Glomerular visceral epithelial cell (primary cell): ENCODE data around the gene CELF5.

Experiments
- DNase-seq: peaks from one replicate; pipeline ENCODE4 v3.0.0-alpha.2; 2016; ENCODE audit errors: extremely low spot score

Gene CELF5

DNA sequence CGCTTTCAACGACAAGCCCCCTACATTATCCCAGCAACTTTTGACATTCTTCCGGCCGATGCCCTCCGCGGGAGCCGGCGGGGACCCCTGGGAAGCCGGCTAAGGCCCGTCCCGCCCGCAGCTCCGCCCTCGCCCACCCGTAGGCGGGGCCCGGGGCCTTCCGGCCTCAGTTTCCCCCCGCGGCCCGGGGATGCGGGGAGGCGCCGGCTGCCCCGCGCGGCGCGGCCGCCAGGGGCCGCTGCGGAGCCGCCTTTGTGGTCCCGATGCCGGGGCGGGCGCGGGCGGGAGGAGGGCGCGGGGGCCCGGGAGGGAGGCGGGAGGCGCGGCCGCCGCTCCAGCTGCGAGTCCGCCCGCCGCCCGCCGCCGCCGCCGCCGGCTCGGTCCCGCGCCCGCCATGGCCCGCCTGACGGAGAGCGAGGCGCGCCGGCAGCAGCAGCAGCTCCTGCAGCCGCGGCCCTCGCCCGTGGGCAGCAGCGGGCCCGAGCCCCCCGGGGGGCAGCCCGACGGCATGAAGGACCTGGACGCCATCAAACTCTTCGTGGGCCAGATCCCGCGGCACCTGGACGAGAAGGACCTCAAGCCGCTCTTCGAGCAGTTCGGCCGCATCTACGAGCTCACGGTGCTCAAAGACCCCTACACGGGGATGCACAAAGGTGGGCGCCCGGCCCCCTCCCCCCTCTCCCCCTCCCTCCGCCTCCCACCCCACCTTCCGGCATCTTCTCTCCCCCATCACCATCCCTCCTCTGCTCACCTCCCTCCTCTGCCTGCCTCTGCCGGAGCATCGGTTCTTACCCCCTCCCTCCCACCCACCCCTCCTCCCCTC, at the start of gene CELF5:
Gene CELF5, plus strand, starts transcription at position 316 of the 823 bp plus-strand sequence. Its CDS starts 79 bp downstream, at position 395.
- peak; percentile 45 for DNase-seq

DNA sequence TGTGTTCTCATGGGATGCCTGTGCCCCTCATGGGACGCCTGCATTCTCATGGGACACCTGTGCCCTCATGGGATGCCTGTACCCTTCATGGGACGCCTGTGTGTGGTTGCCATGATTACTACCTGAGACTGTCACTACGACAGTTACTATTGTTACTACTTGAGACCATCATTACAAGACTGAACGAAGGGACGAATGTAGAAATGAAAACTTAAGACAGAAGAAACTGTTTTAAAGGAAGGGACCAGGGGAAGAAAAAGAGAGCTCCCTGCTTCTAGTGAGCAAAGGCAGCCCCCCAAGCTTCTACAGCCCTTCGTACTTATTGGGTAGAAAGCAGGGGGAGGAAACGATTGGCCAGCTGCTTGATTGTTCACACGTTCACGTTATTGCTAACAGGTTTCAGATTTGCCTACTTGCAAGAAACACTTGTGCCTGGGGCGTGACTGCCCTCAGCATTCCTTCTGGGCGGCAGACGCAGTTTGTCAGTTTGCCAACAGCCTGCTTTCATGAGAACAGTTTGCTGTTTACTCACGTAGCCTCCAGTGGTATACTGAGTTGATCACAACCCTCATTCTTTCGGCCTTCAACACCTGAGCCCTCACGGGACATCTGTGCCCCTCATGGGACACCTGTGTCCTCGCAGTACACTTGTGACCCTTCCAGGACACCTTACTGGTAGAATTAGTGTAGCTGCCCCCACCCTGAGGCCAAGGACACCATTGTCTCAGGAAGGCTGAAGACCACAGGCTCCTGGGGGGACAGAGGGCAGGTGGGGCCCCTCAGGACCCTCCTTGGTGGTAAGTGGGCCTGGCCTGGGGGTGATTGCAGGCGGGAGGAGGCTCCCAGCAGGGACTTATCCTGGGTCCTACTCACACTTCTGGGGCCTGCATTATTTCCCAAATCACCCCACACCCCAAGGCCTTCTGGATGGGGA, 48.4 kb upstream of the CELF5 start:
- peak; percentile 60 for DNase-seq

DNA sequence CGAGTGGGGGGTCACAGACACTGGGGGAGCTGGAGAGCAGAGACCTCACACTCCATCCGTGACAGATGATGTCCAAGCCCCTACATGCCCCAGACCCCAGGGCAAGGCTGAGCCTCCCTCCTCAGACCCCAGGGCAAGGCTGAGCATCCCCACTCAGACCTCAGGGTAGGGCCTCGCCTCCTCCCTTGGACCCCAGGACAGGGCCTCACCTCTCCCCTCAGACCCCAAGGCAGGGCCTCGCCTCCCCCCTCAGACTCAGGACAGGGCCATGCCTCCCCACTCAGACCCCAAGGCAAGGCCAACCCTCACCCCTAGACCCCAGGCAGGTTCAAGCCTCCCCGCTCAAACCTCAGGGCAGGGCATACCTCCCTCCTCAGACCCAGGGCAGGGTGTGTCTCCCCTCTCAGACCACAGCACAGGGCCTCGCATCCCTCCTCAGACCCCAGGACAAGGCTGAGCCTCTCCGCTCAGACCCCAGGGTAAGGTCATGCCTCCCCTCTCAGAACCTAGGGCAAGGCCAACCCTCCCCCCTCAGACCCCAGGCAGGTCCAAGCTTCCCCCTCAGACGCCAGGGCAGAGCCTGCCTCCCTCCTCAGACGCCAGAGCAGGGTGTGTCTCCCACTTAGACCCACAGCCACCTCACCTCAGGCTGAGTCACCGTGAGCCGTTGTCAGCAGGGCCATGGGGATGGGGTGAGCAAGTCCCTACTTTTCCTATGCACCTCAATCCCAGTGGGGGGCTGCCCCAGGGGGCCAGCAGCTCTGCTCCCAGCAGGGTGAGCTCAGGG, 47.6 kb upstream of the CELF5 start:
- peak; percentile 57 for DNase-seq

GRCh38 chr19:3178377-3178972, 46.0 kb upstream of the CELF5 start, which contains the start of gene S1PR4:
Gene S1PR4, plus strand, starts transcription at chr19:3178769. Its CDS starts 24 bp downstream, at chr19:3178793.
- no peak for DNase-seq

DNA sequence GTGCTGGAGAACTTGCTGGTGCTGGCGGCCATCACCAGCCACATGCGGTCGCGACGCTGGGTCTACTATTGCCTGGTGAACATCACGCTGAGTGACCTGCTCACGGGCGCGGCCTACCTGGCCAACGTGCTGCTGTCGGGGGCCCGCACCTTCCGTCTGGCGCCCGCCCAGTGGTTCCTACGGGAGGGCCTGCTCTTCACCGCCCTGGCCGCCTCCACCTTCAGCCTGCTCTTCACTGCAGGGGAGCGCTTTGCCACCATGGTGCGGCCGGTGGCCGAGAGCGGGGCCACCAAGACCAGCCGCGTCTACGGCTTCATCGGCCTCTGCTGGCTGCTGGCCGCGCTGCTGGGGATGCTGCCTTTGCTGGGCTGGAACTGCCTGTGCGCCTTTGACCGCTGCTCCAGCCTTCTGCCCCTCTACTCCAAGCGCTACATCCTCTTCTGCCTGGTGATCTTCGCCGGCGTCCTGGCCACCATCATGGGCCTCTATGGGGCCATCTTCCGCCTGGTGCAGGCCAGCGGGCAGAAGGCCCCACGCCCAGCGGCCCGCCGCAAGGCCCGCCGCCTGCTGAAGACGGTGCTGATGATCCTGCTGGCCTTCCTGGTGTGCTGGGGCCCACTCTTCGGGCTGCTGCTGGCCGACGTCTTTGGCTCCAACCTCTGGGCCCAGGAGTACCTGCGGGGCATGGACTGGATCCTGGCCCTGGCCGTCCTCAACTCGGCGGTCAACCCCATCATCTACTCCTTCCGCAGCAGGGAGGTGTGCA, 45.3 kb upstream of the CELF5 start:
- DNase-seq = no peak

DNA sequence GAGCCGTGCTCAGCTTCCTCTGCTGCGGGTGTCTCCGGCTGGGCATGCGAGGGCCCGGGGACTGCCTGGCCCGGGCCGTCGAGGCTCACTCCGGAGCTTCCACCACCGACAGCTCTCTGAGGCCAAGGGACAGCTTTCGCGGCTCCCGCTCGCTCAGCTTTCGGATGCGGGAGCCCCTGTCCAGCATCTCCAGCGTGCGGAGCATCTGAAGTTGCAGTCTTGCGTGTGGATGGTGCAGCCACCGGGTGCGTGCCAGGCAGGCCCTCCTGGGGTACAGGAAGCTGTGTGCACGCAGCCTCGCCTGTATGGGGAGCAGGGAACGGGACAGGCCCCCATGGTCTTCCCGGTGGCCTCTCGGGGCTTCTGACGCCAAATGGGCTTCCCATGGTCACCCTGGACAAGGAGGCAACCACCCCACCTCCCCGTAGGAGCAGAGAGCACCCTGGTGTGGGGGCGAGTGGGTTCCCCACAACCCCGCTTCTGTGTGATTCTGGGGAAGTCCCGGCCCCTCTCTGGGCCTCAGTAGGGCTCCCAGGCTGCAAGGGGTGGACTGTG, 44.6 kb upstream of the CELF5 start:
- no peak for DNase-seq

DNA sequence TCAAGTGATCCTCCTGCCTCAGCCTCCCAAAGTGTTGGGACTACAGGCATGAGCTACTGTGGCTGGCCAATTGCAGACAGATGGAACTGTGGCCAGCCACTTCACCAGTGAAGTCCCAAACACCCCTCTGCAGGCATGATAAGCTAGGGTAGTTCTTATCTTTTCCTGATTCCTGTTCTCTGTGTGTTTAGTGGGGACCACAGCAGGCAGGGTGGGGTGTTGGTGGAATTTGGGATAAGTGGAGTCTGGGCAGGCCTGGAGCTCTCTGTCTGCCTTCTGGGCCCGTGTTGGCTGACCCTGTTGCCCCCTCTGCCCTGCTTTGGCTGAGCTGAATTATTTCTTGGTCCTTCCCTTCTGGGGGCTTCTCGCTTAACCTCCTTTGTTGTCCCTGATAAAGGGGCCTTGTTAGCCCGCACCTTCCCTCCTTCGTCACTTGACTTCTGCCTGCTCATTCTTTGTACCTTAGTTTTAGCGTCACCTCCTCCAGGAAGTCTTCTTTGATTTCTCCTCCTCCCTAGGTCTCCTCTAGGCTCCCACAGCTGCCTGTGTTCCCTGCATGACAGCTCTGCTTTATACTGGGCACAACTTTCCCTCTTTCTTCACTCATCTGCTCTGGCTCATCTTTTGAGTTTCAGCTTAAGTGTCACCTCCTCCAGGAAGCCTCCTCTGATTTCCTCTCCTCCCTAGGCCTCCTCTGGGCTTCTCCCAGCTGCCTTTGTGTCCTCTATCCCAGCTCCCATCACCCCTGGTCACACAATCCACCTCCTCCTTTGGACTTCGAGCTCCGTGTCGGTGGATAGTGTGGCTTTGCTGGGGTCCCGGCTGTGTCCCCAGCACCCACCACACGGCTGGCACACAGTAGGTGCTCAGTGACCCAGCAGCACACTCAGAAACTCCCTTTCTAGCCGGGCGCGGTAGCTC, 40.5 kb upstream of the CELF5 start:
- no peak for DNase-seq

DNA sequence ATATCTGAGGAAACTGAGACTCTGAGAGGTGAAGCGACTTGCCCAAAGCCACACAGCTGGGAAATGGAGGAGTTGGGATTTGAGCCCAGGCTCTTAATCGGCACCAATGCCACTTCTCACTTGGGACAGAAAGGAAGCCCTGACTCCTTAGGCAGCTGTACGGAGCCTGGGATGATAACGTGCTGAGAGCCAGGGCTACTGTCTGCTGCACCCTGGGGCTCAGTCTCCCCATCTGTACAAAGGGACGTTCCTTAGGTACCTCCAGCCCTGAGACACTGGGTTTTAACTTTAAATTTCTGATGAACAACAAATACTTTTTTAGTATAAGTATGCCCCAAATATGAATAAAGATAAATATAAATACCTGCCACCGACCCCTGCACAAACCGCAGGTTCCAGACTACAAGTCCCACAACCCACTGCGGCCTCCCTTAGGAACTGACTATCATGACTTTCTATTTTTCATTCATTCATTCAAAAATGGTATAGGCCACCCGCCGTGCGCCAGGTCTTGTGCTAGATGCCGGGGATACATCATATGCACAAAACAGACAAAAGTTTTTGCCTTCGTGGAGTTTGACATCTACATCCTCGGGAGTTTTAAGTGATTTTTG, 39.5 kb upstream of the CELF5 start:
- no peak for DNase-seq

- peak; percentile 92 for DNase-seq
Observed at GRCh38 chr19:3185461-3186159, 38.9 kb upstream of the CELF5 start, which contains the start of gene NCLN. Gene NCLN, plus strand, starts transcription at chr19:3185930. Its CDS starts 101 bp downstream, at chr19:3186031.

DNA sequence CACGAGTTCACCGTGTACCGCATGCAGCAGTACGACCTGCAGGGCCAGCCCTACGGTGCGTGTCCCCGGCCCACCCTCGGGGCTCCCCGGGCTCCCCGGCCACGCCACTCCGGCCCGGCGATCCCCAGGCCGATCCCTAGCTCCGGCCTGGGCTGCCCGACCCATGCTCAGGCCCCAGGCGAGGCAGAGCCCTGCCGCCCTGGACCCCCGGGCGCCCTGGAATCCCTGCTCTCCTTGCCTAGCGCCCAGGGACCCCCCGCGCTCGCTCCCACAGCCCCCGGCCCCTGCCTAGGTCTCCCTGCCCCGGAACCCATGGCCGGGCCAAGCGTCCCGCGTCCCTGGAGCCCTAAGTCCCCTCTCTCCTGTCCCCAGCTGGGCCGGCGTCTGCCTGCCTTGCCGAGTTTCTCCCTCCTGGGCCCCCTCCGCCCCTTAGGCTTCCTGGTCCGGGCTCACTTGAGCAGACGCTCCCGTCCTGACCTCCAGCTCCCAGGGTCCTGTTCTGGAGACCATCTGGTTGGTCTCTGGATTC, 38.2 kb upstream of the CELF5 start:
- no peak for DNase-seq

DNA sequence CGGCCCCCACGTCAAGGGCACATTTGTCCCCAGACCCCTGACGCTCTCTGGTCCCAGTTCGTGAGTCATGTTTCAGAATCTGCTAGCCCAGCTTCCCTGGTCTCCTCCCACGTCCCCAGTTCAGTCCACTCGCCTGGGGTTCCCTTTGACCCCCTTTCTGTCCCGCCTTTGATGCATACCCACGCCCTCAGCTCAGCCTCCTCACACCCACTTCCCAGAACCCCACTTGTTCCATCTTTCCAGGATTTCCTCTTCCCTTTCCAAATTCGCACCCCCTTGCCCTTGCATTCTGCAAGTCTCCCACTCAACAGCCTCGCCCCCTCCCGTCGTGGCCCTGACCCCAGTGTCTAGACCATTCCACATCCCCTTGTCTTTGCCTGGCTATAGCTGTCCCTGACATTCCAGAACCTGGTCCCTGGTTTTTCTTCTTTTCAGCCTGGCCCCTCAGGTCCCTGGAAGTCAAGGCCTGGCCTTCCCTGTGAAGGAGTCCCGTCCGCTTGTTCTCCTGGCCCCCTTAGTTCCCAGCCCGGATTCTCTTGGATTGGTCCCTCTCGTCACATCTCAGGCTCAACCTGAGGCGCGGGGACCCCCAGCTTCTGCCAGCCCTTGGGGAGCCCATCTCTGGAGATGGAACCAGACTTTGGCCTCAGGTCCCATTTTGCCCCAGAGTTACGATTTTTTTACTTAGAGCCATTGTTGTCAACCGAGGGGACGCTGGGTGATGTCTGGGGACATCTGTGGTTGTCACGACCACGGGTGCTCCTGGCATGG, 37.4 kb upstream of the CELF5 start:
- DNase-seq = no peak

- DNase-seq = no peak
Observed at GRCh38 chr19:3187662-3188511, 36.6 kb upstream of the CELF5 start.

DNA sequence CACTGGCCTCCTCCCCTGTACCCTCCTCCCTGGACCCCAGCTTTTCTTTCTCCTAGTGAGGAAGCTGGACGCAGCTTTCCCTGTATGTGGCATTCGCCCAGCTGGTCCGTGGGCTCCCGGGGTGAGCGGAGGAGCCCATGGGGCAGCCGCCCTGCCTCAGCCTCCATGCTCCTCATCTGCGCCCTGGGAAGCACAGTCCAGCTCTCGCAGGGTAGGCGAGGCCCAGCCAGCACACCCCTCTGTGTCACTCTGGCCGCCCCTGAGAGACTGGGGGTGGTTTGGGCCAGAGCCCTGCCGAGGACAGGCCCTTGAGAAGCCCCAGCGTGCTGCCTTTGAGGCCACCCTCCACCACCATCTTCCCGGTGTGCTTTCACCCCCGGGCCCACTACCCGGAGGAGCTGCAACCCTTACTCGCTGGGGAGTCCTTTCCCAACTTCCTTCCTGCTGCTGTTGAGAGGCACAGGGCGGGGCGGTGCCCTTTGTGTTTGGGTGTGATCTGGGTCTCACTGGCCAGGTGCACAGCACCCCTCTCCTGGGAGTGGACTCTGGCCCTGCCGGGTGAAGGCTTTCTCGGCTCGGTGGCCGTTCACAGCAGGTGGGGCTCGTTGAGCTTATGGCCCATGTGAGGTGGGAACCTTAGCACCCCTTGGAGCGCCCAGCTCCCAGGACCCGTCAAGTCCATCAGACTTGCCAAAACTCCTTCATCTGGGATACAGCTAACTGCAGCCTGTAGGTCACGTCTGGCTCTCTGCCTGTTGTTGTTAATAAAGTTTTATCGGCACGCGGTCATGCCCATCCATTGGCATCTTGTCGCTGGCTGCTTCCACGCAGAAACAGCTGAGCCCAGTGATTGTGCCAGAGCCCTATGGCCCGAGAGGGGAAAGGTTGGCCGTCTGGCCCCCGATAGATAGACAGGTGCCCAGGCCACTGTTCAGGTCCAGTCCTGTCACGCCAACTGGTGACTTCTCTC, 35.5 kb upstream of the CELF5 start:
- DNase-seq = no peak

DNA sequence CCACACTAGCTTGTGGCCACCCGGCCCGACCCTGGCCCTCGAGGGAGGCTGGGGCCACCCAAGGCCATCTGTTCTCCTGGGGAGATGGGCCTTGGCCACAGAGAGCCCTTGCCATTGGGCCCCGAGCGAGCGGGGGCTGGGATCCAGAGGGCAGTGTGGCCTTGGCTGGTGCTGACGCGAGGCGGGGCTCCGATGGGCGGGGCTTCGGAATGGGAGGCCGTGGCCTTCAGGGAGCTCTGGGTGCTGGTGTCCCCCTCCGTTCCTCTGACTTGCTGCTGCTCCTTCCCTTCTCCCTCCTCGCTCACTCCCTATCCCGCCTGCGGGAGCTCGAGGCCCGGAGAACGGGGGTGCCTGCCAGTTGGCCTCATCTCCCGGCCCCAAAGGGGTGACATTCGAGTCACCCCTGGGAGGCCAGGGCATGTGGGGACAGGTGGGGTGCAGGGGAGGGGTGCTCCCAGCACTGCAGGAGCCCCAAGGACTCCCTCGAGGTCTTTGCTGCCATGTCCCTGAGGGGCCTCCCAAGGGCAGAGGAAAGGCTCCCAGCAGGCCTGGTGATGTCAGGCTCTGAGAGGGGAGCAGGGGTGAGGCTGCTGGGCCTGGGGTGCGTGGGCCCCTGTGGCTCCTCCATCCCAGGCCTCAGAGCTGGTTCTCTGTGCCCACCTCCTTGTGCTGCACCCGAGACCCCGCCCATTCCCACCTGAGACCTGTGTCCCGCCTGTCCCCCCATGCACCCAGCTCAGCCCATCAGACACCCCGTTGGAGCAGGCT, 34.6 kb upstream of the CELF5 start:
- DNase-seq = no peak
